ENCODE data around the gene ATG12. TPM values are rescaled to one million over a fixed set of nuclear protein-coding genes. Genes with fewer than 3 reads are reported as not detected.

Gene ATG12
- 28.0 and 36.0 TPM in 2 replicates for total RNA-seq

DNA sequence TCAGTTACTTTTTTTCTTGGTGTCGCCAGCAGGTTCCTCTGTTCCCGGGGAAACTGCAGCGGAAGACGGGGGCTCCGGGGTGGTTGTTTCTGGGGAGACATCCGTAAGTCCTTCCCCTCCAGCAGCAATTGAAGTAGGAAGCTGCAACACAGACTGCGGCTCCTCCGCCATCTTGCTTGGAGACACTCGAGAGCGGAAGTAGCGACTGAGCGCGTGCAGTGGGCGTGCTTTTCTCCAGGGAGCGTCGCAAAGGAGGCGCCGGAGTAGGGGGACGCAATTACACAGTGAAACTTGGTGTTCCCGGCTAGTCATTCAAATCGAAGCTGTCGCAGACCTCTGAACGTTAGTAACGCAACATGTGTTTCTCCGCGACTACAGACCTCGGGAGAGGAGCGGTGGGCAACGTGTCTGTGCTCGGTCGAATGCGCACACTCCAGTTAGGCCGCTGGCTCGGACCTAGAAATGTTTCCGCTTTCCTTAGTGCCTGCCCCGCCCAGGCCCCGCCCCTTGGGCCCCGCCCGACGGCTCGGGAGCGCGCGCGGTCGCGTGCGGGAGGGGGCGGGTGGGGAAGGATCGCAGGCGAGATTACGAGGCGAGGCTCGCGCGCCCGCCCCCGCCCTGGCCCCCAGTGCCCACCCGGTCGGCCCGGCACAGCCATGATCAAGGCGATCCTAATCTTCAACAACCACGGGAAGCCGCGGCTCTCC, at the start of gene ATG12, which contains the start of gene AP3S1:
Gene ATG12 (minus strand): TSS at position 184 of the 707 bp plus-strand sequence. CDS start 13 bp downstream, at position 171.
Gene AP3S1 (plus strand): TSS at position 554 of the 707 bp plus-strand sequence. CDS start 103 bp downstream, at position 657.

DNA sequence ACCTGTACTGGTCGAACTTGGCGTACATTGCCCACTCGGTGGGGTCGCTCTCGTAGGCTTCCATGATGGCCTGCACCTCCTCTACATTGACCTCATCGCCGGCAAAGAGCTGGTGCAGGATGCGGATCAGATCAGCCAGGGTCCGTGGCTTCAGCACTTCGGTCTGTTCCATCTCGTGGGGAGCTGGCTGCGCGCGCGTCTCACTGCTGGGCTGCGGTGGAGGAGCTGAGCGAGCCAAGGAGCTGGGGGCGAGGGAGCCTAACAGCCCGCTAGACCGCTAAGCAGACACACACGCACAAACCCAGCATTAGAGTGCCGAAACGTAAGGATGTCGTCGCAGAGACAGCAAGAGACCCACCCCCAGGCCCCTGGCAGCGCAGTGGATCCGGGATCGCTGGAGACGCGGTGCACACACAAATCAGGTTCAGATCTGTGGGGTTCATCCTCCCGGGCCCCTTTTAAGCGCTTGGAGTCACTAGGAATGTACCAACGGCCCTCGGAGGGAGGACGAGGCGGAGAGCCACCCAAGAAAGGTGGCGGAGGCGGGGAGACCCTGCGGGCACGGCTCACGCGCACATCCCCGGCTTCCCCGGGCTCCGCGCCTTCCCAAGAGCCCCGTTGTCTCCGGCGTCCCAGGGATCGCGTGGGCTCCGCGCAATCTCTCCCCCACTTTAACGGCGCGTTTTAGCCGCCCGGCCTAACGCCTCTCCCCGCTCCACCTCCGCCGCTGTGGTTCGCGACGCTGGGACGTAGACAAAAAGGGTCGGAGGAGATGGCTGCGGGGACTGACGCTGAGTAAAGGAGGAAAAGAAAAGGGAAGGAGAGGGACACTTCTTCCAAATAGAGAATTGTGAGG, 24.9 kb downstream of the ATG12 start, which contains the start of gene CDO1:
Gene CDO1 (minus strand): TSS at position 434 of the 856 bp plus-strand sequence. CDS start 262 bp downstream, at position 172.

Other genes starting within 250 kb of the ATG12 start
- gene TICAM2, start 239.1 kb downstream of the ATG12 start, total RNA-seq: 2.8 and 3.3 TPM in 2 replicates
- 132 and 142 TPM in 2 replicates for gene TMED7, start 215.5 kb downstream of the ATG12 start, total RNA-seq
- gene CDO1, start 24.9 kb downstream of the ATG12 start, total RNA-seq: 2.6 and 7.7 TPM in 2 replicates
- 63.6 and 91.8 TPM in 2 replicates for gene AP3S1, start 370 bp upstream of the ATG12 start, total RNA-seq
- gene LVRN, start 120.9 kb upstream of the ATG12 start, total RNA-seq: 0.18 and 0.28 TPM in 2 replicates
- gene ARL14EPL, start 190.9 kb upstream of the ATG12 start, total RNA-seq: 0.18 TPM in 1 of 2 replicates, not detected in the other
- 24.9 and 26.5 TPM in 2 replicates for gene COMMD10, start 243.5 kb upstream of the ATG12 start, total RNA-seq